COLO668 (cell line): ENCODE data around the gene IL17C.

ENCODE experiments used
- DNase-seq: peaks from one replicate; lab custom pipeline; 2025; ENCODE audit not compliant: unreplicated experiment; lab: John Stamatoyannopoulos, UW

The IL17C gene

GRCh38 chr16:88627531-88628411 is 10.6 kb upstream of the IL17C start:
- DNase-seq = no peak

GRCh38 chr16:88628512-88628974 is 9.8 kb upstream of the IL17C start:
- peak; percentile 37 for DNase-seq

- DNase-seq = no peak
Observed at GRCh38 chr16:88629835-88630234, 8.5 kb upstream of the IL17C start.

GRCh38 chr16:88630433-88630832 is 7.9 kb upstream of the IL17C start:
- DNase-seq = no peak

GRCh38 chr16:88630941-88631340 is 7.4 kb upstream of the IL17C start:
- DNase-seq = no peak

- DNase-seq = no peak
Observed at GRCh38 chr16:88631384-88631783, 7.0 kb upstream of the IL17C start.

- DNase-seq = no peak
Observed at GRCh38 chr16:88631920-88632586, 6.3 kb upstream of the IL17C start.

- DNase-seq = no peak
Observed at GRCh38 chr16:88632587-88632930, 5.8 kb upstream of the IL17C start.

- peak; percentile 74 for DNase-seq
Observed at GRCh38 chr16:88633684-88634140, 4.7 kb upstream of the IL17C start.

GRCh38 chr16:88634141-88634993 is 4.0 kb upstream of the IL17C start:
- no peak for DNase-seq

GRCh38 chr16:88634994-88635670 is 3.2 kb upstream of the IL17C start:
- peak; percentile 23 for DNase-seq

- DNase-seq = peak; percentile 81
Observed at GRCh38 chr16:88635671-88636319, 2.6 kb upstream of the IL17C start.

GRCh38 chr16:88636488-88637265 is 1.7 kb upstream of the IL17C start:
- no peak for DNase-seq

- peak; percentile 91 for DNase-seq
Observed at GRCh38 chr16:88639231-88640038, 1.1 kb downstream of the IL17C start.

- DNase-seq = no peak
Observed at GRCh38 chr16:88640039-88640495, 1.7 kb downstream of the IL17C start.

GRCh38 chr16:88640498-88641247 is 2.3 kb downstream of the IL17C start:
- no peak for DNase-seq

GRCh38 chr16:88642881-88643643 is 4.7 kb downstream of the IL17C start:
- no peak for DNase-seq
